Measurements from ENCODE around the gene APBA2.
"Not testable (repeated sequence)": the region's sequence is repeated elsewhere in the genome, so short reads cannot be mapped to it uniquely, and the experiment has no call there.

- TF ChIP-seq CTCF (conservative IDR thresholded peaks at IDR 0.05; ENCODE audit: low read length); EZH2phosphoT487 (IDR thresholded peaks at IDR 0.05; ENCODE audit: borderline replicate concordance): not testable (repeated sequence)
These were observed 281.3 kb downstream of the APBA2 start for GRCh38 chr15:29167122-29167521.
